DND-41 (cell line): ENCODE results near the gene CLNK.

Source experiments
- ATAC-seq: fragments of 200-7000 bp; cut with Tn5 transposase; 3 replicates; pipeline ENCODE4 v1.9.1; 2021; ENCODE audit warnings: low read depth; ENCODE audit not compliant: insufficient read depth
- DNase-seq: peaks from one replicate; pipeline ENCODE4 v3.0.0-alpha.2; 2020
- H2AFZ ChIP-seq: 2 replicates; pipeline ENCODE4 v1.6.0; 2012; ENCODE audit warnings: low read depth, low read length
- H3K27ac ChIP-seq: 2 replicates; pipeline ENCODE4 v1.5.1; 2012; ENCODE audit warnings: low read length, inconsistent platforms
- H3K27me3 ChIP-seq: fragments of 200-600 bp; sonication (generic); 2 replicates; pipeline ENCODE4 v1.6.0; 2012; ENCODE audit warnings: low read length, mild to moderate bottlenecking, inconsistent platforms; ENCODE audit not compliant: insufficient read depth, poor library complexity
- H3K36me3 ChIP-seq: 2 replicates; pipeline ENCODE4 v1.5.1; 2012; ENCODE audit warnings: low read length, inconsistent platforms; ENCODE audit not compliant: insufficient read depth
- H3K4me1 ChIP-seq: 2 replicates; pipeline ENCODE4 v1.5.1; 2012; ENCODE audit warnings: mild to moderate bottlenecking, low read length; ENCODE audit not compliant: insufficient read depth
- H3K4me2 ChIP-seq: 2 replicates; pipeline ENCODE4 v1.6.0; 2012; ENCODE audit warnings: mild to moderate bottlenecking, moderate library complexity, low read length, inconsistent platforms; ENCODE audit not compliant: insufficient read depth
- H3K4me3 ChIP-seq, 2 experiments: fragments of 200-600 bp in 1 of 2; shearing (Covaris generic) in 1 of 2; 2 replicates each; pipeline ENCODE4 v1.5.1; 2012 to 2016; ENCODE audit warnings: inconsistent platforms in 2 of 2, low read length in 2 of 2, mild to moderate bottlenecking in 2 of 2, low read depth in 1 of 2, moderate library complexity in 1 of 2
- H3K79me2 ChIP-seq: 2 replicates; pipeline ENCODE4 v1.6.0; 2012; ENCODE audit warnings: low read length, inconsistent platforms; ENCODE audit not compliant: insufficient read depth
- H3K9ac ChIP-seq: 2 replicates; pipeline ENCODE4 v1.6.0; 2012; ENCODE audit warnings: low read depth, mild to moderate bottlenecking, inconsistent platforms, low read length, moderate library complexity
- H3K9me3 ChIP-seq: 2 replicates; pipeline ENCODE4 v1.5.1; 2012; ENCODE audit warnings: low read length, moderate library complexity, mild to moderate bottlenecking, inconsistent platforms; ENCODE audit not compliant: insufficient read depth, severe bottlenecking
- H4K20me1 ChIP-seq: 2 replicates; pipeline ENCODE4 v1.6.0; 2012; ENCODE audit warnings: low read length; ENCODE audit not compliant: insufficient read depth
- CTCF ChIP-seq: IDR thresholded peaks from 2 replicates; pipeline ENCODE4 v1.5.1; 2012; ENCODE audit warnings: borderline replicate concordance, low read length, moderate library complexity, mild to moderate bottlenecking; ENCODE audit not compliant: poor library complexity, severe bottlenecking; ENCODE audit errors: extremely low read depth
- EZH2 ChIP-seq: IDR thresholded peaks from 3 replicates; pipeline ENCODE4 v1.6.1; 2012; ENCODE audit warnings: borderline replicate concordance, low read depth, mild to moderate bottlenecking, moderate library complexity, low read length, inconsistent platforms; ENCODE audit not compliant: severe bottlenecking

CLNK gene

GRCh38 chr4:10727140-10727880 lies 42.7 kb upstream of the CLNK start:
- Histone ChIP-seq H3K4me1 (no peaks in the 10 kb centered on the region), H3K9me3 (no peaks in the 10 kb centered on the region), H3K9ac (no peak overlapping the region), H3K79me2 (no peaks in the 10 kb centered on the region), H3K4me3 (no peak overlapping the region), H3K36me3 (no peaks in the 10 kb centered on the region), H3K4me2 (no peak overlapping the region), H2AFZ (no peak overlapping the region), H3K27me3 (no peaks in the 10 kb centered on the region), H4K20me1 (no peaks in the 10 kb centered on the region), H3K27ac (no peak overlapping the region)
- DNase-seq (no peak), ATAC-seq (no peak)
- no peak for TF ChIP-seq CTCF
- TF ChIP-seq EZH2, result no peak

GRCh38 chr4:10722957-10723356 lies 38.4 kb upstream of the CLNK start:
- Histone ChIP-seq H2AFZ (no peak overlapping the region), H3K4me1 (no peaks in the 10 kb centered on the region), H4K20me1 (no peaks in the 10 kb centered on the region), H3K36me3 (no peaks in the 10 kb centered on the region), H3K79me2 (no peaks in the 10 kb centered on the region), H3K4me2 (no peak overlapping the region), H3K9ac (no peak overlapping the region), H3K27ac (no peak overlapping the region), H3K4me3 (no peak overlapping the region), H3K9me3 (no peaks in the 10 kb centered on the region), H3K27me3 (no peaks in the 10 kb centered on the region)
- TF ChIP-seq EZH2, result no peak
- TF ChIP-seq CTCF, result no peak
- DNase-seq, result no peak
- peak; percentile 86 for ATAC-seq

- H3K27me3 ChIP-seq, result no peaks in the 10 kb centered on the region
- ATAC-seq, result no peak
- no peaks in the 10 kb centered on the region for H3K79me2 ChIP-seq
- no peak overlapping the region for H2AFZ ChIP-seq
- H3K36me3 ChIP-seq, result no peaks in the 10 kb centered on the region
- no peak overlapping the region for H3K27ac ChIP-seq
- H3K4me3 ChIP-seq, result no peak overlapping the region
- no peaks in the 10 kb centered on the region for H3K4me1 ChIP-seq
- H4K20me1 ChIP-seq, result no peaks in the 10 kb centered on the region
- DNase-seq, result no peak
- TF ChIP-seq CTCF, result no peak
- no peak for TF ChIP-seq EZH2
- no peak overlapping the region for H3K9ac ChIP-seq
- no peak overlapping the region for H3K4me2 ChIP-seq
- no peaks in the 10 kb centered on the region for H3K9me3 ChIP-seq
Measured at GRCh38 chr4:10721616-10722015, 37.0 kb upstream of the CLNK start.
